HEK293 (cell line): ENCODE results near the gene AJM1.
"Not testable (repeated sequence)": the region's sequence is repeated elsewhere in the genome, so short reads cannot be mapped to it uniquely, and the experiment has no call there.

ENCODE experiments used
- CTCF ChIA-PET: fragments of 350-600 bp; formaldehyde crosslinking; extraction: SDS; loops from one replicate; lab custom pipeline; 2021; ENCODE audit warnings: antibody characterized with exemption; lab: Yijun Ruan, JAX
- POLR2A ChIA-PET: fragments of 300-600 bp; formaldehyde crosslinking; extraction: SDS; loops from one replicate; lab custom pipeline; 2020; ENCODE audit warnings: antibody characterized with exemption, inconsistent platforms; lab: Yijun Ruan, JAX
- H3K27ac ChIP-seq: fragments of 200-500 bp; sonication (Bioruptor generic); 2 replicates; pipeline ENCODE4 v1.5.1; 2014; ENCODE audit warnings: low read depth, low read length, control low read depth, inconsistent platforms; ENCODE audit errors: extremely low read depth
- H3K36me3 ChIP-seq, 2 experiments: fragments of 200-500 bp in 1 of 2; sonication (Bioruptor generic) in 1 of 2; 1 replicate in 1 of 2; 2 replicates in 1 of 2; pipeline ENCODE4 v1.5.1; 2014 to 2017; ENCODE audit warnings: inconsistent platforms in 2 of 2, low read length in 2 of 2; ENCODE audit not compliant: control insufficient read depth in 2 of 2, insufficient read depth in 1 of 2
- H3K4me1 ChIP-seq: fragments of 200-500 bp; sonication (Bioruptor generic); 2 replicates; pipeline ENCODE4 v1.5.1; 2014; ENCODE audit warnings: mild to moderate bottlenecking, low read length, inconsistent platforms; ENCODE audit not compliant: control insufficient read depth, insufficient read depth
- H3K4me3 ChIP-seq: 2 replicates; pipeline ENCODE4 v1.5.1; 2011; ENCODE audit warnings: low read depth, mild to moderate bottlenecking, control low read depth, low read length, moderate library complexity
- H3K9me3 ChIP-seq: fragments of 200-500 bp; sonication (Bioruptor generic); 2 replicates; pipeline ENCODE4 v1.5.1; 2014; ENCODE audit warnings: low read depth, low read length, inconsistent platforms; ENCODE audit not compliant: control insufficient read depth, insufficient read depth
- EGR2 ChIP-seq: fragments of 450-650 bp; formaldehyde crosslinking; IDR thresholded peaks from 2 replicates; pipeline ENCODE4 v1.5.1; 2016; ENCODE audit warnings: low read depth, missing biosample characterization, missing genetic modification characterization
- GLIS2 ChIP-seq: fragments of 450-650 bp; formaldehyde crosslinking; IDR thresholded peaks from 2 replicates; pipeline ENCODE4 v1.5.1; 2016; ENCODE audit warnings: missing biosample characterization, missing genetic modification characterization
- KLF16 ChIP-seq: fragments of 450-650 bp; formaldehyde crosslinking; IDR thresholded peaks from 2 replicates; pipeline ENCODE4 v1.5.1; 2017; ENCODE audit warnings: missing biosample characterization, missing genetic modification characterization
- KLF8 ChIP-seq: fragments of 450-650 bp; formaldehyde crosslinking; IDR thresholded peaks from 2 replicates; pipeline ENCODE4 v1.5.1; 2016; ENCODE audit warnings: missing biosample characterization, missing genetic modification characterization
- KLF9 ChIP-seq: fragments of 450-650 bp; formaldehyde crosslinking; IDR thresholded peaks from 2 replicates; pipeline ENCODE4 v1.5.1; 2016; ENCODE audit warnings: missing biosample characterization, missing genetic modification characterization, low read depth
- MZF1 ChIP-seq: fragments of 450-650 bp; formaldehyde crosslinking; IDR thresholded peaks from 2 replicates; pipeline ENCODE4 v1.5.1; 2017; ENCODE audit warnings: missing biosample characterization, missing genetic modification characterization, borderline replicate concordance
- PATZ1 ChIP-seq: fragments of 450-650 bp; formaldehyde crosslinking; IDR thresholded peaks from 2 replicates; pipeline ENCODE4 v1.5.1; 2016; ENCODE audit warnings: missing biosample characterization, missing genetic modification characterization
- PRDM10 ChIP-seq: fragments of 450-650 bp; formaldehyde crosslinking; IDR thresholded peaks from 2 replicates; pipeline ENCODE4 v1.5.1; 2016; ENCODE audit warnings: missing biosample characterization, missing genetic modification characterization
- SP3 ChIP-seq: fragments of 450-650 bp; formaldehyde crosslinking; IDR thresholded peaks from 2 replicates; pipeline ENCODE4 v1.5.1; 2016; ENCODE audit warnings: missing biosample characterization, missing genetic modification characterization
- SP7 ChIP-seq: fragments of 450-650 bp; formaldehyde crosslinking; IDR thresholded peaks from 2 replicates; pipeline ENCODE4 v1.5.1; 2016; ENCODE audit warnings: missing biosample characterization, missing genetic modification characterization
- ZBTB10 ChIP-seq: fragments of 450-650 bp; formaldehyde crosslinking; IDR thresholded peaks from 2 replicates; pipeline ENCODE4 v1.5.1; 2016; ENCODE audit warnings: missing biosample characterization, missing genetic modification characterization
- ZBTB20 ChIP-seq: fragments of 450-650 bp; formaldehyde crosslinking; IDR thresholded peaks from 2 replicates; pipeline ENCODE4 v1.5.1; 2016; ENCODE audit warnings: missing biosample characterization, missing genetic modification characterization
- ZFHX2 ChIP-seq: fragments of 450-650 bp; formaldehyde crosslinking; conservative IDR thresholded peaks from 2 replicates; pipeline ENCODE4 v1.5.1; 2016; ENCODE audit warnings: missing biosample characterization, missing genetic modification characterization
- ZFP69B ChIP-seq: fragments of 450-650 bp; formaldehyde crosslinking; IDR thresholded peaks from 2 replicates; pipeline ENCODE4 v1.5.1; 2016; ENCODE audit warnings: missing biosample characterization, missing genetic modification characterization
- ZNF2 ChIP-seq: fragments of 450-650 bp; formaldehyde crosslinking; IDR thresholded peaks from 2 replicates; pipeline ENCODE4 v1.5.1; 2016; ENCODE audit warnings: missing biosample characterization, missing genetic modification characterization
- ZNF394 ChIP-seq: fragments of 450-650 bp; formaldehyde crosslinking; IDR thresholded peaks from 2 replicates; pipeline ENCODE4 v1.5.1; 2016; ENCODE audit warnings: missing biosample characterization, missing genetic modification characterization, mild to moderate bottlenecking, moderate library complexity, borderline replicate concordance
- ZNF600 ChIP-seq: fragments of 450-650 bp; formaldehyde crosslinking; IDR thresholded peaks from 2 replicates; pipeline ENCODE4 v1.5.1; 2016; ENCODE audit warnings: missing biosample characterization, missing genetic modification characterization
- ZSCAN30 ChIP-seq: fragments of 450-650 bp; IDR thresholded peaks from 2 replicates; pipeline ENCODE4 v1.5.1; 2018; ENCODE audit warnings: missing biosample characterization, mild to moderate bottlenecking, missing genetic modification characterization, moderate library complexity
- TF ChIP-seq, protein P1 (sequence below): fragments of 450-650 bp; formaldehyde crosslinking; IDR thresholded peaks from 2 replicates; pipeline ENCODE4 v1.5.1; 2016; ENCODE audit warnings: missing biosample characterization, missing genetic modification characterization, borderline replicate concordance
- TF ChIP-seq, protein P2 (sequence below): fragments of 450-650 bp; formaldehyde crosslinking; IDR thresholded peaks from 2 replicates; pipeline ENCODE4 v1.5.1; 2016; ENCODE audit warnings: missing biosample characterization, missing genetic modification characterization

AJM1 gene

DNA sequence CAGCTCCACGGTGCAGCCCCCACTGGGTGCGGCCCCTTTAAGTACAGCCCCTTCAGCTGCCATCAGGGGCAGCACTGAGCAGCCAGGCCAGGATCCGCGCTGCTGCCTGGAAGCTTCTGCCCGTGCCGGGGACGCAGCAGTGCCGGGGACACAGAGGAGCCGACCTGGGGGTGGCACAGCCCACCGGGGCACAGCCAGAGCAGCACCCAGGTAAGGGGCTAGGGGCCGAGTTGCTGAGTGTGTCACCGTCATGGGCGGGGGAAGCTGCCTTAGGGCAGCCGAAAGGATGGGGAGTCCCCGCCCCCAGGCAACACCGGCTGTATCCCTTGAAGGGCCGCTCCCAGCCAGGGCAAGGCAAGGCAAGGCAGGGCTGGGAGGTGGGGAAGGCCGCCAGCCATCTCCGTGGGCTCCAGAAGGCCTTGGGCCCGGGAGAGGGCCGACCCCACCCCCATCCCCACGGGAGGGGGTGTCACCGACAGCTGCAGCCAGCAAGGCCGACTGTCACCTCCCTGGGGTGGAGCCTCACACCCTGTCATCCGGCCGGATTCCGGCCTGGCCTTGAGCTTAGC is at the start of gene AJM1:
TSS of gene AJM1 (plus strand) at position 99 of the 569 bp plus-strand sequence. CDS start 1,937 bp downstream, outside the sequence.
- H3K27ac ChIP-seq: peak within 1 kb of the TSS; percentile 3; the same call in 1 of the 2 replicates
- CTCF ChIA-PET: interaction anchor here (0.6 to 3.6 kb wide), 40 partner anchors 9 to 1405 kb away, joined by 3 to 27 read pairs (median 4); partner anchors contain the start of genes C8G, LCN15, MAMDC4 and TMEM141
- 0 out of 2 replicates have a peak, but pooled peaks have one; percentile 77 for TF ChIP-seq ZBTB10
- TF ChIP-seq ZBTB20 (tag by site-specific recombination): peak; percentile 58; the same call in 1 of the 2 replicates
- TF ChIP-seq KLF8: peak; percentile 90
- peak; percentile 83 for TF ChIP-seq ZNF600 (tag by site-specific recombination)
- TF ChIP-seq EGR2 (tag by site-specific recombination): peak; percentile 37; the same call in 1 of the 2 replicates
- TF ChIP-seq GLIS2 (tag by site-specific recombination): peak; percentile 77
- TF ChIP-seq PRDM10 (tag by site-specific recombination): peak; percentile 31
- TF ChIP-seq SP7 (tag by site-specific recombination): peak; percentile 38
- 0 out of 2 replicates have a peak, but pooled peaks have one; percentile 51 for TF ChIP-seq KLF16 (tag by site-specific recombination)
- peak; percentile 62 for TF ChIP-seq KLF9 (tag by site-specific recombination)
- peak; percentile 36; the same call in 1 of the 2 replicates for TF ChIP-seq SP3 (tag by site-specific recombination)
- TF ChIP-seq ZSCAN30: peak; percentile 74
- 0 out of 2 replicates have a peak, but pooled peaks have one; percentile 32 for TF ChIP-seq MZF1
- TF ChIP-seq ZNF394 (tag by site-specific recombination): peak; percentile 65
- TF ChIP-seq ZNF2 (tag by site-specific recombination): peak; percentile 73; the same call in 1 of the 2 replicates
- TF ChIP-seq, protein P1, sequence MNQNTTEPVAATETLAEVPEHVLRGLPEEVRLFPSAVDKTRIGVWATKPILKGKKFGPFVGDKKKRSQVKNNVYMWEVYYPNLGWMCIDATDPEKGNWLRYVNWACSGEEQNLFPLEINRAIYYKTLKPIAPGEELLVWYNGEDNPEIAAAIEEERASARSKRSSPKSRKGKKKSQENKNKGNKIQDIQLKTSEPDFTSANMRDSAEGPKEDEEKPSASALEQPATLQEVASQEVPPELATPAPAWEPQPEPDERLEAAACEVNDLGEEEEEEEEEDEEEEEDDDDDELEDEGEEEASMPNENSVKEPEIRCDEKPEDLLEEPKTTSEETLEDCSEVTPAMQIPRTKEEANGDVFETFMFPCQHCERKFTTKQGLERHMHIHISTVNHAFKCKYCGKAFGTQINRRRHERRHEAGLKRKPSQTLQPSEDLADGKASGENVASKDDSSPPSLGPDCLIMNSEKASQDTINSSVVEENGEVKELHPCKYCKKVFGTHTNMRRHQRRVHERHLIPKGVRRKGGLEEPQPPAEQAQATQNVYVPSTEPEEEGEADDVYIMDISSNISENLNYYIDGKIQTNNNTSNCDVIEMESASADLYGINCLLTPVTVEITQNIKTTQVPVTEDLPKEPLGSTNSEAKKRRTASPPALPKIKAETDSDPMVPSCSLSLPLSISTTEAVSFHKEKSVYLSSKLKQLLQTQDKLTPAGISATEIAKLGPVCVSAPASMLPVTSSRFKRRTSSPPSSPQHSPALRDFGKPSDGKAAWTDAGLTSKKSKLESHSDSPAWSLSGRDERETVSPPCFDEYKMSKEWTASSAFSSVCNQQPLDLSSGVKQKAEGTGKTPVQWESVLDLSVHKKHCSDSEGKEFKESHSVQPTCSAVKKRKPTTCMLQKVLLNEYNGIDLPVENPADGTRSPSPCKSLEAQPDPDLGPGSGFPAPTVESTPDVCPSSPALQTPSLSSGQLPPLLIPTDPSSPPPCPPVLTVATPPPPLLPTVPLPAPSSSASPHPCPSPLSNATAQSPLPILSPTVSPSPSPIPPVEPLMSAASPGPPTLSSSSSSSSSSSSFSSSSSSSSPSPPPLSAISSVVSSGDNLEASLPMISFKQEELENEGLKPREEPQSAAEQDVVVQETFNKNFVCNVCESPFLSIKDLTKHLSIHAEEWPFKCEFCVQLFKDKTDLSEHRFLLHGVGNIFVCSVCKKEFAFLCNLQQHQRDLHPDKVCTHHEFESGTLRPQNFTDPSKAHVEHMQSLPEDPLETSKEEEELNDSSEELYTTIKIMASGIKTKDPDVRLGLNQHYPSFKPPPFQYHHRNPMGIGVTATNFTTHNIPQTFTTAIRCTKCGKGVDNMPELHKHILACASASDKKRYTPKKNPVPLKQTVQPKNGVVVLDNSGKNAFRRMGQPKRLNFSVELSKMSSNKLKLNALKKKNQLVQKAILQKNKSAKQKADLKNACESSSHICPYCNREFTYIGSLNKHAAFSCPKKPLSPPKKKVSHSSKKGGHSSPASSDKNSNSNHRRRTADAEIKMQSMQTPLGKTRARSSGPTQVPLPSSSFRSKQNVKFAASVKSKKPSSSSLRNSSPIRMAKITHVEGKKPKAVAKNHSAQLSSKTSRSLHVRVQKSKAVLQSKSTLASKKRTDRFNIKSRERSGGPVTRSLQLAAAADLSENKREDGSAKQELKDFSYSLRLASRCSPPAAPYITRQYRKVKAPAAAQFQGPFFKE (tag by site-specific recombination): 0 out of 2 replicates have a peak, but pooled peaks have one; percentile 19
- TF ChIP-seq ZFHX2 (tag by site-specific recombination): peak; percentile 41; the same call in 1 of the 2 replicates
- peak; percentile 91 for TF ChIP-seq PATZ1 (tag by site-specific recombination)
- TF ChIP-seq ZFP69B (tag by site-specific recombination): peak; percentile 92
- TF ChIP-seq, protein P2, sequence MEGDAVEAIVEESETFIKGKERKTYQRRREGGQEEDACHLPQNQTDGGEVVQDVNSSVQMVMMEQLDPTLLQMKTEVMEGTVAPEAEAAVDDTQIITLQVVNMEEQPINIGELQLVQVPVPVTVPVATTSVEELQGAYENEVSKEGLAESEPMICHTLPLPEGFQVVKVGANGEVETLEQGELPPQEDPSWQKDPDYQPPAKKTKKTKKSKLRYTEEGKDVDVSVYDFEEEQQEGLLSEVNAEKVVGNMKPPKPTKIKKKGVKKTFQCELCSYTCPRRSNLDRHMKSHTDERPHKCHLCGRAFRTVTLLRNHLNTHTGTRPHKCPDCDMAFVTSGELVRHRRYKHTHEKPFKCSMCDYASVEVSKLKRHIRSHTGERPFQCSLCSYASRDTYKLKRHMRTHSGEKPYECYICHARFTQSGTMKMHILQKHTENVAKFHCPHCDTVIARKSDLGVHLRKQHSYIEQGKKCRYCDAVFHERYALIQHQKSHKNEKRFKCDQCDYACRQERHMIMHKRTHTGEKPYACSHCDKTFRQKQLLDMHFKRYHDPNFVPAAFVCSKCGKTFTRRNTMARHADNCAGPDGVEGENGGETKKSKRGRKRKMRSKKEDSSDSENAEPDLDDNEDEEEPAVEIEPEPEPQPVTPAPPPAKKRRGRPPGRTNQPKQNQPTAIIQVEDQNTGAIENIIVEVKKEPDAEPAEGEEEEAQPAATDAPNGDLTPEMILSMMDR (tag by site-specific recombination): peak; percentile 94

More for the DNA sequence above, at the start of gene AJM1:
- Histone ChIP-seq H3K4me3 (peak within 1 kb of the TSS; percentile 33), H3K36me3 (peaks cover 0 to 31% of the 10 kb centered on the region in 2 experiments; a peak in 1 of 3 replicates)
- not testable (repeated sequence) for H3K9me3 ChIP-seq, H3K4me1 ChIP-seq
- POLR2A ChIA-PET: interaction anchor here (0.6 to 3.7 kb wide), 11 partner anchors 16 to 381 kb away, joined by 3 to 17 read pairs (median 3); partner anchors contain the start of genes CLIC3, RABL6 and TRAF2
